ENCODE results near the gene SRCAP. TPM values are rescaled to one million over a fixed set of nuclear protein-coding genes. Genes with fewer than 3 reads are reported as not detected.
"Not testable (repeated sequence)": the region's sequence is repeated elsewhere in the genome, so short reads cannot be mapped to it uniquely, and the experiment has no call there.

The SRCAP gene
- total RNA-seq, 2 experiments from 2014 or later: 70.8 to 73.5 TPM

DNA sequence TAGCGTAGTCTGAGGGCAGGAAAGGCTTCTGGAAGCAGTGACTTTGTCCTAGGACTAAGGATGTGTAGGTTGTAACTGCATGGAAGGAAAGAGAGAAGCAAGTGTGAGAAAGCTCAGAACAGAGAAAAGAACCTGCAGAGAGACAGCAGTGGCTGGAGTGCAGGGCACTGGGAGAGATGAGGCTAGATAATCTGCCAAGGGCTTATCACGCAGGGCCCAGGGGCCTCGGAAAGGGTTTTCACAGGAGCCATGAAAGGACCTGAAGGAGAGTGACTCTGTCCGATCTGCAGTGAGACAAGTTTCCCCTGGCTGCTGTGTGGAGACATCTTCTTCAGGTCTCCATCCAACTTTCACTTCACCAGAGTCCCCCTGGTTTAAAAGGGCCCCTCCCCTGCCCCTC lies 7.1 kb upstream of the SRCAP start:
- ChIA-PET POLR2A (no interaction called here), CTCF (interaction anchor here (2.6 kb wide), 1 partner anchor 33 kb away, joined by 7 read pairs; the partner anchor contains the start of gene FBRS)

DNA sequence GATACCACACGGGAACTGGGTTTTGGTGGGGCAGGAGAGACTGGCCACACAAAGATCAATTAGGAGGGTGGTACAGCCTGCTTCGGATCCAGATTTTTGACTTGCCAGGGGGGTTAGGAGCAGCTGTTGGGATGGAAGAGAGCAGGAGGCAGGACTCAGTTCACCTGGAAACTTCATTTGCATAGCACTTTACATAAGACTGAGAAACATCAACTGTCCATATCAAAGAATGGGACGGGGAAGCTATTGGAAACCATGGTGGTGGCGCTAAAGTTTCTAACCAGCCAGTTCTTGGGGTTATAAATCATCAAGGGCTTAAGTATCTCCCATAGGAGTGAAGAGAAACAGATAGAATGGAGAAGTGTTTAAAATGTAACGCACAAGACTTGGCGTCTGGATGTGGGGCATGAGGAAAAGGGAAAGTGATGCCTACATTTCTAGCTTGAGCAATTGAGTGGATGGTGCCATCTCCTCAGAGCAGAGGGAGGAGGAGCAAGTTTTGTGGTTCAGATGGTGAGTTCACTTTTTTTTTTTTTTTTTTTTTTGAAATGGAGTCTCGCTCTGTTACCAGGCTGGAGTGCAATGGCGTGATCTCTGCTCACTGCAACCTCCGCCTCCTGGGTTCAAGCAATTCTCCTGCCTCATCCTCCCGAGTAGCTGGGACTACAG lies 6.4 kb upstream of the SRCAP start:
- CTCF ChIA-PET: interaction anchor here (0.7 to 4.7 kb wide), 10 partner anchors 12 to 243 kb away, joined by 3 to 42 read pairs (median 5); partner anchors contain the start of genes FBRS and PRR14
- POLR2A ChIA-PET: no interaction called here

DNA sequence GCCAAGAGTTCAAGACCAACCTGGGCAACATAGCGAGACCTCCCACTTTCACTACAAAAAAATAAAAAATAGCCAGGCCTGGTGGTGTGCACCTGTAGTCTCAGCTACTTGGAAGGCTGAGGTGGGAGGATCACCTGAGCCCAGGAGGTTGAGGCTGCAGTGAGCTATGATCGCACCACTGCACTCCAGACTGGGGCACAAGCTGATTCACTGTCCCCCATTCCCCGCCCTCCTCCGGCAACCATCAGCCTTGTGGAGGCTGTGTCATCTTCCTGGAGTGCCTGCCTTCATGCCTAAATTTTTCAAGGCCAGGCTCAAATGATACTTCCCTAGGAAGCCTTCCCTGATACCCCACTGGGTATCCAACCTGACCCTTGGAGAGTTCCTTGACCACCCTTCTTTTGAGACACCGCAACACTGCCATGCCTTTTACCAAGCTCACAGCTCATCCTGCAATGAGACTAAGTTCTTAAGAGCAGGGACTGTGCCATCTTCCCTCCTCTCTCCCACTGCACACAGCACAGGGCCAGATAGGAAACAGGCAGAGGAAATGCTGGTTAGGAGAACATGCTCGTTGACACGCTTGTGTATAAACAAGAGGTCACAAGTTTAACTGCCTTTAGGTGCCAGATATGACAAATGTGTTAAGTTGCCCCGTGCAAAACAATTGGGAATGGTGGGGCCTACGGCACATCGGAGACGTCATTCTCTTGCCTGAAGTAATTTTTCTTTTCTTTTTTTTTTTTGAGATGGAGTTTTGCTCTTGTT lies 3.9 kb upstream of the SRCAP start:
- ChIA-PET CTCF (interaction anchor here (0.9 to 5.1 kb wide), 7 partner anchors 8 to 66 kb away, joined by 3 to 43 read pairs (median 4); partner anchors contain the start of genes FBRS and PRR14), POLR2A (interaction anchor here (1.0 to 1.1 kb wide), 2 partner anchors 35 to 44 kb away, joined by 3 to 5 read pairs; partner anchors contain the start of gene PRR14)

DNA sequence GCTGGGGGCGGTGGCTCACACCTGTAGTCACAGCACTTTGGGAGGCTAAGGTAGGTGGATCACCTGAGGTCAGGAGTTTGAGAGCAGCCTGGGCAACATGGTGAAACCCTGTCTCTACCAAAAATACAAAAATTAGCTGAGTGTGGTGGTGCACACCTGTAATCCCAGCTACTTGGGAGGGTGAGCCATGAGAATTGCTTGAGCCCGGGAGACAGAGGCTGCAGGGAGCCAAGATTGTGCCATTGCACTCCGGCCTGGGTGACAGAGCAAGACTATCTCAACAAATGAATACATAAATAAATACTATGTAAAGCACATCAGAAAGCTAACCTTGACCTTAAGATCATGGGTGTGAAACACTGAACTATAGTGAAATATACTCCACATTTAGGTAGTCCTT lies 2.3 kb upstream of the SRCAP start:
- CTCF ChIA-PET: interaction anchor here (0.7 to 5.1 kb wide), 4 partner anchors 10 to 178 kb away, joined by 4 to 43 read pairs (median 23); partner anchors contain the start of genes FBRS and PRR14

DNA sequence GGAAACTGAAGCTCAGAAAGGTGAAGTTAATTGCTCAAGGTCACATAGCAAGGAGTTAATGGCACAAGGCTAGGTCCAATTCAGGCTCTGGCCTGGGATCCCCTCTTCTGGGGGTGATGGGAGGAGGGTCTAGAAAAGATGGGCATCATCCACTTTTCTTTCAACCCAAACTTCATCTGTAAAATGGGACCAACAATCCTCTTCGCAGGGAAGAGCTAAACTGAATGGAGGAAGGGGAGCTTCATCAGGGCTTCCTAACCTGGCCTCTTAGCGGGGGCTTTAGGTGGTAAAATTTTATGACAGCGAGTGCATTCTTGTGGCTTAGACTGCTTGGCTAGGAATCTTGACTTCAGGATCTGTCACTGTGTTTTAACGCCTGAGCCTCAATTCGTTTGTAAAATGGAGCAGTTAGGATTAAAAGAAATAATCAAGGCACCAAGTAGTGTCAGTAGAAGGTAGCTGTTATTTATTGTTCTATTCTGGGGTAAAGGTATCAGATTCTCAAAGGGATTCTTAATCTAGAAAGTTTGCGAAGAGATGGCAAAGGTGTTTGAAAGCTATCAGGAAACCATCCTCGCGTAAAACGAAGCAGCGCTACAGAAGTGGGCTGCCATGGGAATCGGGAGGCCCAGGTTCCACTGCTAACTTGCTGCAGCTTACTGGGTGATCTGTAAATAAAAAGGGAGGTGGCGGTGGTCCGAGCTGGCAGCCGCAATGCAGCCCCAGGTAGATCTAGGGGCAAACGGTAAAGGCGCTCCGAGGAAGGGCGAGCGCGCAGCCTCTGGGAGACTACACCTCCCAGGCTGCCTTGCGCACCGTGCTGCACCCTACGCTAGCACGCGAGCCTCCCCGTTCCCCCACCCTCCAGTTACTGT lies 1.5 kb upstream of the SRCAP start:
- ChIA-PET CTCF (interaction anchor here (0.7 to 5.1 kb wide), 5 partner anchors 11 to 100 kb away, joined by 3 to 43 read pairs (median 4); partner anchors contain the start of genes FBRS and PRR14), POLR2A (interaction anchor here (0.6 to 1.4 kb wide), 3 partner anchors 39 to 192 kb away, joined by 3 to 7 read pairs (median 3); partner anchors contain the start of genes FBRS and ZNF689)

More for the DNA sequence above, 2.3 kb upstream of the SRCAP start:
- POLR2A ChIA-PET: interaction anchor here (0.9 to 1.4 kb wide), 2 partner anchors 38 to 86 kb away, joined by 3 to 7 read pairs; partner anchors contain the start of genes FBRS and ZNF689

DNA sequence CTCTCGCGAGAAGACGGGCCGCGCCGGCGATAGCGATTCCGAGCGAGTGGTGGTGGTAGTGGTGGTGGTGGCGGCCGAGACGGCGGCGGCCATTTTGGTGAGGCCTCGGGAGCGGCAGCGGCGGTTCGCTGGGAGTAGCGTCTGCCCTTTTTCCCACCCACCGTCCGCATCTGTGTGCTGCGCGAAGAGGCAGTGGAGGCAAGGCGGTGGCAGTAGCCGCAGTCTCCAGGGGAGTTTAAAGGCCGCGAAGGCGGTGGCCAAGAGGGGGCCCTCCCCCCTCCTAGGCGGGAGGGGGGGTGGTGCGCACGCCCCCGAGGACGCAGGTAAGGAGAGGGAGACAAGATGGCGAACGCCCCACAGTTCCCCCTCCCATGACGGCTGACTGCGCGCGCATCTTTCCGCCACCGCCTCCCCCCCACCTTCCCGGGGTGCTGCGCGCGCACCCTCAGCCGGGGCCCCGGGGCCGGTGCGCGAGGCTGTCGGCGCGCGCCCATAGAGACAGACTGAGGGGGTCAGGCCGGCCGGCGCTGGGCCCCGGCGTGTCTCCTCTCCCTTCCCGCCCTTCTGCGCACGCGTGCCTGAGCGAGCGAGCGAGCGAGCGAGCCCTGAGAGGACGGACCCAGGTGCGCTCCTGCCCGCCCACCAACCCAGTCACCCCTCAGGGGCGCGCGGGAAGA lies 694 bp upstream of the SRCAP start:
- POLR2A ChIA-PET: interaction anchor here (0.6 to 1.4 kb wide), 3 partner anchors 39 to 193 kb away, joined by 3 to 7 read pairs (median 3); partner anchors contain the start of gene FBRS
- CTCF ChIA-PET: interaction anchor here (1.0 to 5.1 kb wide), 2 partner anchors 38 to 39 kb away, joined by 3 to 43 read pairs; partner anchors contain the start of gene FBRS

DNA sequence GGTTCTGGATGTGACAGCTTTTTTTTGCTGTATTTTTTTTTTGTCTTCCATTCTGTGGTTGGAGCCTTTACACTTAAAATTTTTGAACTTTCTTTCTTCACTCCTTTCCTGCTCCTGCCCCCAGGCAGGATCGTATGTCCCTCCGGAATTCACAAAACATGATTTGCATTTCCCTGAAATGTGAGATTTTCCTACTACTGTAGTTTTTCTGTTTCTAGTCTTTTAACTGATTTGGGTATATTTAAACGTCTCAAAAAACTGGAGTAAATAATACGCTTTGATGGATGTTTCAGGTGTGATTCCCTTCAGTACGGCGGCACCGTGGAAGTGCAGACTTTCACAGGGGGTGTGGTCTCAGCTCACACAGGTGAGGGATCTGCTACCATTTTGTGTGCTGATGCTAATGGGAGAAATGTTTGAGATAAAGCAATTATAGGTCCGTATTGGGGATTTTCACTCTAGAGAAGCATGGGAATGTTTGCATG lies 686 bp downstream of the SRCAP start:
- CTCF ChIA-PET: no interaction called here

DNA sequence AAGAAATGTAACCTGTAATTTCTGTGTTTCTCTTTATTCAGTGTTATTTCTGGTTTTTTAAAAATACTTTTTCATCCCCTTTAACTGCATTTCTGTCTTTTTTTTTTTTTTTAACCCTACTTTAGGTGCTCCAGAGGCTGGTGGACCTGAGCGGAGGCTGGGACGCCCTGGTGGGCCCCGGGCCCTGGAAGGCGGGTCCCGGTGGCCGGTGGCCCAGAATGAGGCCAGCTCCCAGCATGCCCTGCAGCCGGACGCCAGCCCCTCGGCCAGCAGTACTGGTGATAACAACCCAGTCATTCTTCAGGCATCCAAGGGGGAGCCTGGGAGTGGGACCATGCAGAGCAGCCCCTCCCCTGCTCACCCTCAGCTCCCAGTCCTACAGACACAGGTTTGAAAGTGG lies 1.5 kb downstream of the SRCAP start:
- ChIA-PET CTCF (interaction anchor here (0.5 to 0.7 kb wide), 3 partner anchors 34 to 1853 kb away, joined by 3 to 5 read pairs (median 3); no protein-coding TSS in a partner anchor), POLR2A (no interaction called here)

More for the DNA sequence above, 686 bp downstream of the SRCAP start:
- POLR2A ChIA-PET: interaction anchor here (0.9 kb wide), 1 partner anchor 48 kb away, joined by 3 read pairs; no protein-coding TSS in a partner anchor

DNA sequence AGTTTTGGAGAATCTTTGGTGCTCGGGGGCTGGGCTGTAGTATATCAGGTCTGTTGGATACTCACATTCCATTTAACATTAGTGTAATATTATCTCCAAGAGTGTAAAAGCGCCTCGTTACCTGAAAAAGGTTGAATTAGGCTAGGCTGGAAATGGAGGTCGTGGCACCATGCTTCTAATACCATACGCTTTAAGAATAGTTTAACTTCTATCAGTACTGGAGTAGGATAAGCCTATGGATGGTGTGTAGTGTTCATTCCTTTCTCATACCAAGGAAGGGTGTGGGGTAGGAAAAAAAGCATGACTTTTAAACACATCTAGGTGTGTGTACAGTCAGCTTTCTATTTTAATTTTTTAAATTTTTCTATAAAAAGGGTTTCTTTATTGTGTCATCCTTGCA lies 2.0 kb downstream of the SRCAP start:
- ChIA-PET POLR2A (no interaction called here), CTCF (interaction anchor here (0.5 to 0.7 kb wide), 2 partner anchors 34 to 1853 kb away, joined by 3 to 5 read pairs; no protein-coding TSS in a partner anchor)

DNA sequence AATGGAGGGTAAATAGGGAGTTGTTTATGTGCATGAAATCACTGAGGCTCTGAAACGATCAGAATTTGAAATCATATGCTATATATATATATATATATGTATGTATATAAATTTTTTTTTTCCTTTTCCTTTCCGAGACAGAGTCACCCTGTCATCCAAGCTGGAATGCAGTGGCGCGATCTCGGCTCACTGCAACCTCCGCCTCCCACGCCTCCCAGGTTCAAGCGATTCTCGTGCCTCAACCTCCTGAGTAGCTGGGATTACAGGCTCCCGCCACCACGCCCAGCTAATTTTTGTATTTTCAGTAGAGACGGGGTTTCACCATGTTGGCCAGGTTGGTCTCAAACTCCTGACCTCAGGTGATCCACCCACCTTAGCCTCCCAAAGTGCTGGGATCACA lies 4.1 kb downstream of the SRCAP start:
- POLR2A ChIA-PET: not testable (repeated sequence)
- CTCF ChIA-PET: interaction anchor here (1.1 kb wide), 1 partner anchor 9 kb away, joined by 3 read pairs; no protein-coding TSS in a partner anchor

DNA sequence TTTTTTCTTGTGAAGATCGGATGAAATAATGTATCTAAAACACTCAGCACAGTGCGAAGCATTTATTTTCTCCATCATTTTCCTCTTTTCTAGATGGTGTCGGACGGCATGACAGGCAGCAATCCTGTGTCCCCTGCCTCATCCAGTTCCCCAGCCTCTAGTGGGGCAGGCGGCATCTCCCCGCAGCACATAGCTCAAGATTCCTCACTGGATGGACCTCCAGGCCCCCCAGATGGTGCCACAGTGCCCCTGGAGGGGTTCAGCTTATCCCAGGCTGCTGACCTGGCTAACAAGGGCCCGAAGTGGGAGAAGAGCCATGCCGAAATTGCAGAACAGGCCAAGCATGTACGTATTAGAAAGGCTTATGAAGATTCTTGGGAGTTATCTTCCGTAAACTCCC lies 5.0 kb downstream of the SRCAP start:
- POLR2A ChIA-PET: no interaction called here
- CTCF ChIA-PET: no interaction called here

DNA sequence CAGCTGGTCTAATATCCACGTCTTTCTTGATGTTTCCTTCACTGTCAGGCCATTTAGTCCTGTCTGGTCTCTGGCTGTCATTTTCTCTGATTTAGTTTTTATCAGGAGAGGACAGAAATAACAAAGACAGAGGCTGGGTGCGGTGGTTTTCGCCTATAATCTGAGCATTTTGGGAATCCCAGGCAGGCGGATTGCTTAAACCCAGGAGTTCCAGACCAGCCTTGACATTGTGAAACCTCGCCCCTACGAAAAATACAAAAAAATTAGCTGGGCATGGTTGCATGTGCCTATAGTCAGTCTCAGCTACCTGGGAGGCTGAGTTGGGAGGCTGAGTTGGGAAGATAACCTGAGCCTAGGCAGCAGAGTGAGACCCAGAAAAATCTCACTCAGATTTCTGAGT lies 7.1 kb downstream of the SRCAP start:
- CTCF ChIA-PET: no interaction called here
- POLR2A ChIA-PET: interaction anchor here (0.6 kb wide), 1 partner anchor 63 kb away, joined by 3 read pairs; no protein-coding TSS in a partner anchor

DNA sequence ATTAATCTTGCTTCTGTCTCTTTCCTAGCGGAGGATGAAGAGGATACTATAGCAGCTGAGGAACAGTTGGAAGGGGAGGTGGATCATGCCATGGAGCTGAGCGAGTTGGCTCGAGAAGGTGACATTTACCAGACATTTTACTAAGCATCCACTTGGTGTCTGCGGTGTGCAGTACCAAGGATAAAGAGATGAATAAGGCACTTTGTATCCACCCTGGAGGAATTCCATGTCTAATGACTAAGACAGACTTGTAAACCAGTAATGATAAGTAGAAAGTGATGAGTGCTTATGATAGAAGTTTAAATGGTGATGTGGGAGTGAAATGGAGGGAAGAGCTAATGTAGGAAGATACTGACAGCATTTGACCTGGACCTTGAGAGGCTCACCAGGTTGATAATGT lies 12.0 kb downstream of the SRCAP start:
- ChIA-PET CTCF (interaction anchor here (0.6 kb wide), 1 partner anchor 205 kb away, joined by 3 read pairs; no protein-coding TSS in a partner anchor), POLR2A (no interaction called here)

DNA sequence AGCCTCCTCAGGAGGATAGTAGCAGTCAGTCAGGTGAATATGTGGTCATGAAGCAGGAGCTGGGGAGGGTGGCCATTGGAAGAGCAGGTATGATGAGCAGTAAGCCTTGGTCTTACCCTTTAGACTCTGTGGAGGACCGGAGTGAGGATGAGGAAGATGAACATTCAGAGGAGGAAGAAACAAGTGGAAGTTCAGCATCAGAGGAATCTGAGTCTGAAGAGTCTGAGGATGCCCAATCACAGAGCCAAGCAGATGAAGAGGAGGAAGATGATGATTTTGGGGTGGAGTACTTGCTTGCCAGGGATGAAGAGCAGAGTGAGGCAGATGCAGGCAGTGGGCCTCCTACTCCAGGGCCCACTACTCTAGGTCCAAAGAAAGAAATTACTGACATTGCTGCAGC lies 12.7 kb downstream of the SRCAP start:
- CTCF ChIA-PET: interaction anchor here (0.6 kb wide), 2 partner anchors 30 to 204 kb away, joined by 3 read pairs; no protein-coding TSS in a partner anchor
- POLR2A ChIA-PET: no interaction called here

DNA sequence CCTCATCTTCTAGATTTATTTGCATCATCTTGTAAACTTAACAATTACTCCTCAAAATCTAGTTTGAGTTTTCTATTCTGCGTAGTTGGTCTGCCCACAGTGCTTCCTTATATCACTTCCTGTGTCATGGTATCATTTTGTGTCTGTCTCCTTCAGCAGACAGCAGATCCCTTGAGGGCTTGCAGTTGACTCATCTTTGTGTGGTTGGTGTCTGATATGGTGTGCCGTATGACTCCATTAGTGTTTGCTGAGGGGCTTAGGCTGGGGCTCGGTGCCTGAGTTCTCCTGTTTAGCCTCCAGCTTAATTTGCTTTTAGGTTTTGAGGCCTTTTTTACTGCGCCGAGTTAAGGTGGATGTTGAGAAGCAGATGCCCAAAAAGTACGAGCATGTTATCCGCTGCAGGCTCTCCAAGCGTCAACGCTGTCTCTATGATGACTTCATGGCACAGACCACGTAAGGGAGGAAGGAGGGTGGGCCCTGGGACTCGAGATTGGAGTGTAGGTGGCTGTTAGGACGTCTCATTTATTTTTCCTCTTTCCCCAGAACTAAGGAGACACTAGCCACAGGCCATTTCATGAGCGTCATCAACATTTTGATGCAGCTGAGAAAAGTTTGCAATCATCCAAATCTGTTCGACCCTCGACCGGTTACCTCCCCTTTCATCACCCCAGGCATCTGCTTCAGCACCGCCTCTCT lies 16.9 kb downstream of the SRCAP start:
- POLR2A ChIA-PET: no interaction called here
- CTCF ChIA-PET: no interaction called here

DNA sequence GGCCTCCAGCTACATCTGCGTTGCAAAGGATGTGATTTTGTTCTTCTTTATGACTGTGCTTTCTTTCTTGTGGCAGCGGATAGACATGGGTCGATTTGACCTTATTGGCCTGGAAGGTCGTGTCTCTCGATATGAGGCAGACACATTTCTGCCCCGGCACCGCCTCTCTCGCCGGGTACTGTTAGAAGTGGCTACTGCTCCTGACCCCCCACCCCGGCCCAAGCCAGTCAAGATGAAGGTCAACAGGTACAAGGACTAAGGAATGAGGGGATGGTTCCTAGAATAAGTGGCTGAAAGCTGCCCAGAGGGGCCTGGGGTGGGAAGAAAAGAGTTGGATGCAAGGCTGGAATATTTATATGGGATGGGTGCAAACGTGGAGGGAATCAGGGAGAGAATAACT lies 21.1 kb downstream of the SRCAP start:
- ChIA-PET POLR2A (interaction anchor here (0.6 kb wide), 1 partner anchor 104 kb away, joined by 3 read pairs; no protein-coding TSS in a partner anchor), CTCF (interaction anchor here (0.6 kb wide), 1 partner anchor 123 kb away, joined by 3 read pairs; no protein-coding TSS in a partner anchor)

DNA sequence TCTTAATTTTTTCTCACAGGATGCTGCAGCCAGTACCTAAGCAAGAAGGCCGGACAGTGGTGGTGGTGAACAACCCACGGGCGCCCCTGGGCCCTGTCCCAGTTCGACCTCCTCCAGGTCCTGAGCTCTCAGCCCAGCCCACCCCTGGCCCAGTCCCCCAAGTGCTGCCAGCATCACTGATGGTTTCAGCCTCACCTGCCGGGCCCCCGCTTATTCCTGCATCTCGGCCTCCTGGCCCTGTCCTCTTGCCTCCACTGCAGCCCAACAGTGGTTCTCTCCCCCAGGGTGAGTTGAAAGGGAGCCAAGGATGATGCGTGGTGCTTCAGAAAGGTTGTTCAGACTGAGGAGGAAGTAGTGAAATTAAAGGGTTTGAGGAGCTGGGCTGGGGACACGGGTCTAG lies 21.7 kb downstream of the SRCAP start:
- ChIA-PET CTCF (no interaction called here), POLR2A (no interaction called here)

Measured in activated CD8-positive, alpha-beta memory T cell treated with anti-CD3 and anti-CD28 coated beads for 36 hours (primary cell).